IPS DF 6.9 (cell line): ENCODE data around the gene GAS6.
"Not testable (repeated sequence)": the region's sequence is repeated elsewhere in the genome, so short reads cannot be mapped to it uniquely, and the experiment has no call there.

Experiments used
- DNase-seq: peaks from one replicate; pipeline ENCODE4 v3.0.0-alpha.2; 2013; ENCODE audit warnings: low read depth, low spot score
- H3K27ac ChIP-seq: one replicate; pipeline ENCODE4 v1.5.1; 2013; ENCODE audit warnings: low read length, control low read depth
- H3K27me3 ChIP-seq: 2 replicates; pipeline ENCODE4 v1.6.1; 2013; ENCODE audit warnings: mild to moderate bottlenecking, low read length; ENCODE audit not compliant: control insufficient read depth, insufficient read depth
- H3K36me3 ChIP-seq: 2 replicates; pipeline ENCODE4 v1.6.1; 2013; ENCODE audit warnings: low read length; ENCODE audit not compliant: control insufficient read depth, insufficient read depth
- H3K4me1 ChIP-seq: 2 replicates; pipeline ENCODE4 v1.6.1; 2013; ENCODE audit warnings: low read length; ENCODE audit not compliant: control insufficient read depth, insufficient read depth
- H3K4me3 ChIP-seq: 2 replicates; pipeline ENCODE4 v1.5.1; 2013; ENCODE audit warnings: mild to moderate bottlenecking, low read length
- H3K9me3 ChIP-seq: 2 replicates; pipeline ENCODE4 v1.6.1; 2013; ENCODE audit warnings: low read length, inconsistent platforms; ENCODE audit not compliant: control insufficient read depth, insufficient read depth
- whole genome bisulfite sequencing: extraction: QIAGEN DNeasy Blood & Tissue Kit; methylation state at CpG from one replicate; pipeline ENCODE4 v1.1.7; 2013; ENCODE audit warnings: mixed read lengths, missing lambda C conversion rate; ENCODE audit not compliant: insufficient read length, insufficient coverage; 5-methylcytosine and 5-hydroxymethylcytosine counted together

The GAS6 gene

GRCh38 chr13:113796964-113797676, 66.8 kb downstream of the GAS6 start:
- Histone ChIP-seq H3K27me3 (no peaks in the 10 kb centered on the region), H3K4me1 (no peaks in the 10 kb centered on the region), H3K27ac (no peak overlapping the region), H3K4me3 (no peak overlapping the region), H3K36me3 (no peaks in the 10 kb centered on the region), H3K9me3 (no peaks in the 10 kb centered on the region)
- WGBS = no CpG with 5 or more reads among the region's 30 CpGs
- DNase-seq = no peak

DNA sequence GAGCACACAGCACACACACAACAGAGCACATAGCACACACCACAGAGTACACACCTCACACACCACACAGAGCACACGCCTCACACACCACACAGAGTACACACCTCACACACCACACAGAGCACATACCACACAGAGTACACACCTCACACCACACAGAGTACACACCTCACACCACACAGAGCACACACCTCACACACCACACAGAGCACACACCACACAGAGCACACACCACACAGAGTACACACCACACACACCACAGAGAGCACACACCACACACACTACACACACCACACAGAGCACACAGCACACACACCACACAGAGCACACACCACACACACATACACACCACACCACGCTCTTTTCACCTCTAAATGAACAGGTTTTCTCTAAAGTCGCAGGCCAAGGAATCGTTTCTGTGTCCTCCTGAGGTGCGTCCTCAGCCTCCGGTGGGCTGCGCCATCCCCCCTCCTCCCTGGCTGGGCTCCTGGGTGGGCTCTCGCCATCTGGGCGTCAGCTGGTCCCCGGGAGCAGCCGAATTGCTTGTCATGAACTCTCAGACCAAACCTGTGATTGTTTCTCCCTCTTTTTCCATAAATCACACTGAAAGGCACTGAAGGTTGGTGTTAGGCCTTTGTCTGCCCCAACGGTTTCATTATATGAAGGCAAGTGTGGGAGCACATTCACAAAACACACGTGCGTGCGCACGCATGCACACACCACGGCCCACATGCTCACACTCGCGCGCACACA, 67.5 kb downstream of the GAS6 start:
- no peak overlapping the region for H3K4me3 ChIP-seq
- WGBS = 100% methylated on average over 1 of the region's 20 CpGs
- H3K4me1 ChIP-seq = no peaks in the 10 kb centered on the region
- no peak overlapping the region for H3K27ac ChIP-seq
- DNase-seq = no peak
- no peaks in the 10 kb centered on the region for H3K36me3 ChIP-seq
- H3K9me3 ChIP-seq = no peaks in the 10 kb centered on the region
- H3K27me3 ChIP-seq = no peaks in the 10 kb centered on the region

GRCh38 chr13:113795362-113795761, 68.5 kb downstream of the GAS6 start:
- not testable (repeated sequence) for H3K4me3 ChIP-seq, H3K27me3 ChIP-seq, H3K36me3 ChIP-seq, H3K9me3 ChIP-seq, DNase-seq, H3K4me1 ChIP-seq, H3K27ac ChIP-seq
- WGBS = no CpG with 5 or more reads among the region's 1 CpG

DNA sequence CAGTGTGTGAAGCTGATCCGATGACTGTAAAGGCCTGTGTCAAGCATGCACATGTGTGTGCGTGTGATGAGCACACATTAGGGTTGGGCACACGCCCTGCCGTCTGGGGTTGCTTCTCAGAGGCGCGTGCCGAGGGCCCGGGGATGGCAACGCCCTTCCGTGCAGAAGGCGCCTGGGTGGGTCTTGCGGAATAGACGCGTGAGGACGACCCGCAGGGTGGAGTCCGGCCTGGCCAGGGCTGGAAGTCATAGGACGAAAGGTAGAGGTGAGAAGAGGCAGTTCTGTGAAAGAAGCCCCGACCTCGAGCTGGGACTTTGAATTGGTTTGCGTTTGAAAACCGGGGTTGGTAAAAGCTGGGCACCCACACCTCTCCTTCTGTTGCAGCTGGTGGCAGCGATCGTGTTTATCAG, 69.1 kb downstream of the GAS6 start:
- no CpG with 5 or more reads among the region's 24 CpGs for WGBS
- no peaks in the 10 kb centered on the region for H3K27me3 ChIP-seq

GRCh38 chr13:113794086-113794485, 69.8 kb downstream of the GAS6 start:
- DNase-seq = no peak
- no CpG with 5 or more reads among the region's 23 CpGs for WGBS
- no peaks in the 10 kb centered on the region for H3K36me3 ChIP-seq
- H3K4me3 ChIP-seq = no peak overlapping the region
- no peaks in the 10 kb centered on the region for H3K9me3 ChIP-seq
- H3K4me1 ChIP-seq = no peaks in the 10 kb centered on the region
- H3K27me3 ChIP-seq = no peaks in the 10 kb centered on the region
- H3K27ac ChIP-seq = no peak overlapping the region

More for the DNA sequence above, 69.1 kb downstream of the GAS6 start:
- no peak for DNase-seq
- H3K4me1 ChIP-seq = no peaks in the 10 kb centered on the region
- H3K36me3 ChIP-seq = no peaks in the 10 kb centered on the region
- H3K27ac ChIP-seq = no peak overlapping the region
- H3K4me3 ChIP-seq = no peak overlapping the region
- no peaks in the 10 kb centered on the region for H3K9me3 ChIP-seq

DNA sequence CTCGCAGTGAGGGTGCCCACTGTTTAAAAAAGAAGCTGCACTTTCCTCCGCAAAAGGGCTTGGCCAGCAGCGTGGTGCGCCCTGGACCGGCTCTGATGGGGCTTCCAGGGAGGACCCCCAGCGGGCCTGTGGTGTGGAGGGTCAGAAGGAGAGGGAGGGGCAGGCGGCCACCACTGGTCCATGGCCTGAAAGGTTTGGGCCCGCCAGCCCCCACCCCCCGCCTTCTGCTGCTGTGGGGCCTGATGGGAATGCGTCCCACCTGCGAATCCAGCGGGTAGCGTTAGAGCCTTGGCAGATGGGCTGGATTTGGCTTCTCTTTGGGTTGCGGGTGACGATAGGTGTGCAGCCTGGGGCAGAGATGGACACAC, 70.2 kb downstream of the GAS6 start:
- Histone ChIP-seq H3K27me3 (no peaks in the 10 kb centered on the region), H3K4me1 (no peaks in the 10 kb centered on the region), H3K4me3 (no peak overlapping the region), H3K36me3 (no peaks in the 10 kb centered on the region; the same call in 1 of the 2 replicates), H3K27ac (no peak overlapping the region), H3K9me3 (no peaks in the 10 kb centered on the region)
- WGBS = no CpG with 5 or more reads among the region's 15 CpGs
- DNase-seq = no peak

DNA sequence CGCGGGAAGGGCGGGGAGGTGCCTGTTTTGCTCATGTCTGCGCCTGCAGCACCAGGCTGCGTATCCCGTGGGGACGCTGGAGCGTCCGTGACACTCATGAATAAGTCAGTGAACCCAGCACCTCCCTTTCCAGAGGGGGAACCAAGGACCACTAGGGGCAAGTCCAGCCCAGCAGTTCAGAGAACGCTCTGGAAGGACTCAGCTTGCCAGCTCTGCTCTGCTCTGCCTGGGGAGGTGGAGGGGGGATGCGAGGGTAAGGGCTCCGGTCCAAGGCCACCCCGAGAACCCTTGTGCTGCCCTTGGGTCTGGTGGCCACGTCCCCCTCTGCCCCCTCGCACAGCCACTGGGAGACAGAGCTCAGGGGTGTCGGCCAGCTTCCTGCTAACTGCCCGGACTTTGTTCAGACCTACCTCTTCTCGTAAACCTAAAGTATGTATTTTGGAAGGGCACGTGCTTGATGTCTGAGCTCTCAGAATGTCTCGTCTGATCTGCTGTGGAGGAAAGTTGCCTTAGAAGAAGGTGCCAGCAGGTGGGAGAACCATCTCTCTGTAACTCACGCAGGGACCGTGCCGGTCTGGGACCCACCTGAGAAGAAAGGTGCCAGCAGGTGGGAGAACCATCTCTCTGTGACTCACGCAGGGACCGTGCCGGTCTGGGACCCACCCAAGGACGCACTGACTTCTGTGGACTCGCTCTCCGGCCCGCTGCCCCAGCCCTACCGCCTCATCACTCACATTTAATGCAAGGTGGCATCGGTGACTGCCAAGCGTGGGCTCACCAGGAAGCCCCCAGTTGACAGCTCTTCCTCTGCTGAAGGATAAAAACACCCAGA, 70.8 kb downstream of the GAS6 start:
- Histone ChIP-seq H3K4me1 (no peaks in the 10 kb centered on the region), H3K27me3 (no peaks in the 10 kb centered on the region), H3K36me3 (no peaks in the 10 kb centered on the region; the same call in 1 of the 2 replicates), H3K9me3 (no peaks in the 10 kb centered on the region), H3K4me3 (no peak overlapping the region), H3K27ac (no peak overlapping the region)
- WGBS = no CpG with 5 or more reads among the region's 33 CpGs
- no peak for DNase-seq

DNA sequence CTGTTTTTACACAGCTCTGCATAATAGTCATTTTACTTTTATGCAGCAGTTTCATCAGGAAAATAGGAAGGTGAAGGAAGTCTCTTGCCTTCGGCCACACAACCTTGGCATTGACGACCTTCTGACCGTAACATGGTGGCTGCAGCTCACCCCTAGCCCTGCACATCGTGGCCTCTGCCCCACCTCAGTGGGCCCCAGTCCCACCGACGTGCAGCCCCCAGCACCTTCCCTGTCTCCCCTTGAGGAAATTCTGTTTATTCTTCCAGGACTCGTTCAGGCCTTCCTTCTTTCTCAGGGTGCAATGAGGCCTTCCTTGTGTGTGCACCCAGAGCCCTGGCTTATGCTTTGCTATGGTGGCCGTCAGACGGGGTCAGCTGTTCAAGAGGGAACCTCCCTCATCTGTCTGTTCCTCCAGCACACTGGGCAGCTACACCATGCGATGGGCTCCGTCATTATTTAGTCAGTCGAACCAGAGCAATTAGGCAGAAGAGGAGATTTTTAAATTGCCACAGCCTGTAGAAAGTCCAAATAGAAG, 71.6 kb downstream of the GAS6 start:
- no CpG with 5 or more reads among the region's 12 CpGs for WGBS
- Histone ChIP-seq H3K36me3 (no peaks in the 10 kb centered on the region; the same call in 1 of the 2 replicates), H3K27me3 (no peaks in the 10 kb centered on the region), H3K4me1 (no peaks in the 10 kb centered on the region), H3K9me3 (no peaks in the 10 kb centered on the region), H3K4me3 (no peak overlapping the region), H3K27ac (no peak overlapping the region)
- no peak for DNase-seq

GRCh38 chr13:113791761-113792160, 72.1 kb downstream of the GAS6 start:
- Histone ChIP-seq H3K27ac (no peak overlapping the region), H3K4me1 (no peaks in the 10 kb centered on the region), H3K4me3 (no peak overlapping the region), H3K36me3 (no peaks in the 10 kb centered on the region; the same call in 1 of the 2 replicates), H3K27me3 (no peaks in the 10 kb centered on the region), H3K9me3 (no peaks in the 10 kb centered on the region)
- no peak for DNase-seq
- WGBS = no CpG with 5 or more reads among the region's 19 CpGs

- DNase-seq = no peak
- no peaks in the 10 kb centered on the region for H3K9me3 ChIP-seq
- no CpG with 5 or more reads among the region's 17 CpGs for WGBS
Measured at GRCh38 chr13:113791226-113791625, 72.7 kb downstream of the GAS6 start.

More at GRCh38 chr13:113791226-113791625, 72.7 kb downstream of the GAS6 start:
- Histone ChIP-seq H3K27me3 (no peaks in the 10 kb centered on the region), H3K4me1 (no peaks in the 10 kb centered on the region), H3K36me3 (no peaks in the 10 kb centered on the region; the same call in 1 of the 2 replicates), H3K4me3 (no peak overlapping the region), H3K27ac (no peak overlapping the region)
